DMS 273 treated with DMSO at 0.1 percent for 48 hours (cell line): Measurements from ENCODE around the gene GYG2.
A peak's percentile ranks its signal among the peaks of the same experiment; 100 is the strongest.
"Not testable (repeated sequence)": the region's sequence is repeated elsewhere in the genome, so short reads cannot be mapped to it uniquely, and the experiment has no call there.

Experiments
- DNase-seq: peaks from one replicate; lab custom pipeline; 2025; lab: John Stamatoyannopoulos, UW

The GYG2 gene

DNA sequence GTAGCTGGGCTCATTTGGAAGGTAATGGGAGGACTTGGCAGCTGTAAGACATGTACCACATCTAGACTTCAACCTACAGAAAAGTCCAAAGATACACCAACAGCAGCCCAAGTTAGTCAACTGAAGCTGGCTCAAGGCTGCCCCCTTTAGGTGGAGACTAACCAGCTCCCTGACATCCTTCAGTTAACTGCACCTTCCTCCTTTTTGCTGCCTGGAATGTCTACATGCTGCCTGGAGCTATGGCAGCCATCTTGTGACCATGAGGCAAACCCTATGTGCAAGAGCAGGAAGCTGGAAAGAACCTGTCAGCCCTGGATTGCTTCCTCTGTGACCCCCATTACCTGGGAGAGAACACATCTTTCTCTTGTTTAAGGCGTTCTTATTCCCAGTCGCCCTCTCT lies 74.6 kb downstream of the GYG2 start:
- DNase-seq, result no peak

DNA sequence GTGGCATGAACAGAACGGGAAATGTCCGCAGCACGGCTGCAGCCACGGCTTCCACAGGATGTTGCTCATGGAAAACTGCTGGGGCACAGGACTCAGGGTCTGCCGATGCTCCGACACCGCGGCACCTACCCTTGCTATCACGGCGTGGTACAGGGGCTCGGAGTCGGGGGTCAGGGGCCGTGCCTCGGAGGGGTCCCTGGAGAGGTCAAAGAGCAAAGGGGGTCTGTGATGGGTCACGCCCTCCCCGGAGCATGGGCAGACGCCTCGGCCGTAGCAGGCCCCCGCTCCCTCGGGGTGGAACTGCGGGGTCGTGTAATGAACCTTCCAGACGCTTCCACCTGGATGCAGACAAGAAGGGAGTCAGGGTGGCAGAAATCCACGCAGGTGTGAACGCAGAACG lies 78.6 kb downstream of the GYG2 start:
- no peak for DNase-seq

DNA sequence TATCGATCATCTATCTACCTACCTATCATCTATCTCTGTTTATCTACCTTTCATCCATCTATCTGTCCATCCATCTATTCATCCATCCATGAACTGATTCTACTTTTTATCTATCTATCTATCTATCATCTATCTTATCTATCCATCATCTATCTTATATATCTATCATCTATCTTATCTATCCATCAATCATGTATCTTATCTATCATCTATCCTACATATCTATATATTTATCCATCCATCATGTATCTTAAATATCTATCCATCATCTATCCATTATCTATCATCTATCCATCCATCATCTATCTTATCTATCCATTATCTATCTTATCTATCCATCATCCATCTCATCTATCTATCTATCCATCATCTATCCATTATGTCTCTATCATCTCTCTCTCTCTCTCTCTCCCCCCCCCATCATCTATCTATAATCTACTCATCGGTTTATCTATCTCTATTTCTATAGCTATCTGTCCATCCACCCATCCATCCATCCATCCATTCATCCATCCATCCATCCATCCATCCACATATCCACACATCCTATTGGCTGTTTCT lies 79.5 kb downstream of the GYG2 start:
- no peak for DNase-seq

DNA sequence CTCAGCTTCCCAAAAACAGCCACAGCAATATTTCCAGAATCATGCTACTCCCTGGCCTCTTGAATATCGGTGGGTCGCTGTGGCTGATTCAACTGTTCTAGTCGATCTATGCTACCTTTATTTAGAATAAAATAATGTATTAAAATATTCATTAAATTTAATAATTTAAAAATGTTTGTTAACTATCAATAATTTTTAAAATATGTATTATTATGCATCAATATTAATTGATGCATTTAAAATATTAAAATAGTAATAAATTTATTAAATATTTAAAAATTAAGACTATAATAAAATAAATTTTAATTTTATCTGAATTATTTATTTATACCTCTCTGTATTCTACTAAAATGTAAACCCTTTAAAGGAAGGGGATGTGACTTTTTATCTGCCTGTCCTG lies 81.4 kb downstream of the GYG2 start:
- DNase-seq, result no peak

DNA sequence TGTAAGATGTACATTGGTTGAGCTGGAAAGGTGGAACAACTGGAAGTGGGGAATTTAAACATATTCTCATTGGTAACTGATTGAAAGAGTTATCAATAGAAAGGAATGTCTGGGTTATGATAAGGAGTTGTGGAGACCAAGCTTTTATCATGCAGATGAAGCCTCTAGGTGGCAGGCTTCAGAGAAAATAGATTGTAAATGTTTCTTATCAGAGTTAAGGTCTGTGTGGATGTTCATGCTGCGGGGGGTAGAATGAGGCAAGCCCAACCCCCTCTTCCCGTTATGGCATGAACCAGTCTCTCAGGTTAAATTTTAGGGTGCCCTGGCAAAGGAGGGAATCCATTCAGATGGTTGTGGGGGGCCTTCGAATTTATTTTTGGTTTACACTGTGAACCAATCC lies 84.4 kb downstream of the GYG2 start:
- DNase-seq, result no peak

DNA sequence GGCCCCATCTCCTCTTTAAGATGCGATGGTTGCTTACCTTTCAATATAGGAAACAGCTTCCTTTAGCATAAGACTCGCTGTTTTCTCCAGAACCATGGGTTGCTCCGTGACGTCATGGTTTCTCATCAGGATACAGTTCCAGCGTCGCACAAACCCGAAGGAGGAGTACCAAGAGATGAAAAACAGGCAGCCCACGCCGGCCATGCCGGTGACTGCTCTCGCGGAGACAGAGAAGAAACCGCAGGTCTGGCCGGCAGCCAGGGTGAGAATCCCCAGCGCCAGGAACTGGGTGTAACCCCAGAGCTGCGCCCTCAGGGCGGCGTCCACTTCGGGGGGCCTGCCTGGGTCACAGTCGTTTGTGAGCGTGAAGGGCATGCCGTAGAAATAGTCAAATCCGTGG lies 89.0 kb downstream of the GYG2 start:
- no peak for DNase-seq

DNA sequence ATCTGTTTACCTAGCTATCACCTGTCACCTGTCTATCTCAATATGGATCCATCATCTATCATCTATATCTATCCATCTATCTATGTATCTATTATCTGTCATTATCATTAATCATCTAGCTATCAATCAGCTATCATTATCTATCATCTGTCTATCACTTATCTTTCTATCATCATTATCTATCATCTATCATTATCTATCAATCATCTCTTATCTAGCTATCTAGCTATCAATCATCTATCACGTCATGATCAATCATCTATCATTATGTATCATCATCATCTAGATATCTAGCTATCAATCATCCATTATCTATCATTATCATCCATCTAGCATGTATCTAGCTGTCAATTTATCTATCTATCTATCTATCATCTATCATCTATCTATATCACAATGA lies 92.5 kb downstream of the GYG2 start:
- no peak for DNase-seq

DNA sequence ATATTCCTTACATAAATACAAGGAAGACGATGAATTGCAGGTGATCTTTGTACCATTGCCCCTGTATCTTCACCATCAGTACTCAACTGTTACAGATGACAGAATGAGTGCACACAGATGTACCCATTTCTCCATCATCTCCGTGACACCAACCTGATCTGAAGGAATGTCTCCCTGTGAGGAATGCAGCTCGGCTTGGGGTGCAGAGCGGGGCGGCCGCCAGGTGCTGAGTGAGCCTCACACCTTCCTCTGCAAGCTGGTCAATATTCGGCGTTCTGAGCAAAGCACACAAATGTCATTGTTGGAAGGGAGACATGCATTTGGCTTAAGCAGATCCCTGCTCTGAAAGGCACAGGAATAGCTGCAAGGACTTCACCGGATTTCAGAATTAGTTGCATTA lies 93.0 kb downstream of the GYG2 start:
- DNase-seq, result no peak

DNA sequence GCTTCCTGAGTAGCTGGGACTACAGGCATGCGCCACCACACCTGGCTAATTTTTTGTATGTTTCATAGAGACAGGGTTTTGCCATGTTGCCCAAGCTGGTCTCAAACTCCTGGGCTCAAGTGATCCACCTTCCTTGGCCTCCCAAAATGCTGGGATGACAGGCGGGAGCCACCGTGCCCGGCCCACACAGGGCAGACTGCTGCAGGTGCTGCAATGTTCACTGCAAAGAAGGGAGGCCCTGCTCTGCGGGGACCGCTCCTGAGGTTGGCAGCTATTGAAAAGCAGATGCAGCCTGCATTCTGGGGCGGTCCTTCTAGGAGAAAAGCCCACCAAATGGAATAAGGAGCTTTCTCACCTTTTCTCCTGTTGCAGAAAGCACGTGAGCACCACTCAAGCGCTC lies 95.4 kb downstream of the GYG2 start:
- no peak for DNase-seq

DNA sequence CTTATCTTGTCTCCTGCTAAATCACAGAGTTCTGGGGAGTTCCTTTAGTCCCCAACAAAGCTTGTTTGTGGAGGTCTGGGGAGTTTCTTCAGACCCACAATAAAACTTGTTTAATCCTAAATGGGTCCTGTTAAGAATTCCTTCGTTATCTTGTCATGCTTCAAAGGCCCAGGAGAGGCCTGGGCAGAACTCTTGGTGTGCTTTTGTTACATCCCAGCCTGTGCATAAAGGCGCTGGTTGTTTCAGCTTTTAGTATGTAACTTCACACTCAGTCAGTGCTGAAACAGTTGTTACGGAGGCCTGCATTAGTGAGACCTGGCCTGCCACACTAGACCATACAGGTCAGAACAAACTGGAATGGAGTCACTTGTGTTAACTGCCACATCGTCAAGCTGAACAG lies 97.5 kb downstream of the GYG2 start:
- not testable (repeated sequence) for DNase-seq

DNA sequence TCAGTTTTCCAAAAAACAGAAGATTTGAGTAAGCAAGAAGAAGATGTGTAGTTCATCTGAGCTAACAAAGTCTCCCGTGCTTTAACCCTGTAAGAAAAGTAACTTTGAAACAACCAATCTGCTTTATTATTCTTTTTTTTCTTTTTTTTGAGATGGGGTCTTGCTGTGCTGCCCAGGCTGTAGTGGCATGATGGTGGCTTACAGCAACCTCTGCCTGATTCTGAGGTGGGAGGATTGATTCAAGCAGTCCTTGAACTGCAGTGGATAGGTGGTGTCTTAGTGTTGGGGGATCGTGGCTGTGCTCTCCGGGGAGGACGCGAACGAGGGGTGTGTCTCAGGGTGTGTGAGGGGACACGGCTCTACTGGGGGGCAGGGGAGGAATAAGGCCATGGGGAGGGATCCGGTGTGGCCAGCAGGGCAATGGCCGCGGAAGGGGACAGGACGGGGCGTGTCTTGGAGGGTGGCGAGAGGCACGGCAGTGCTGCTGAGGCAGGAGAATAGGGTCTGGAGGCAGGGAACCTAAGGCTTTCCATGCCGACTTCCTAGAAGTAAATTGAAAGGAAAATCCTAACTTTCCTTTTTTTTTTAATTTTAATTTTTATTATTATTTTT lies 98.0 kb downstream of the GYG2 start:
- DNase-seq, result no peak

DNA sequence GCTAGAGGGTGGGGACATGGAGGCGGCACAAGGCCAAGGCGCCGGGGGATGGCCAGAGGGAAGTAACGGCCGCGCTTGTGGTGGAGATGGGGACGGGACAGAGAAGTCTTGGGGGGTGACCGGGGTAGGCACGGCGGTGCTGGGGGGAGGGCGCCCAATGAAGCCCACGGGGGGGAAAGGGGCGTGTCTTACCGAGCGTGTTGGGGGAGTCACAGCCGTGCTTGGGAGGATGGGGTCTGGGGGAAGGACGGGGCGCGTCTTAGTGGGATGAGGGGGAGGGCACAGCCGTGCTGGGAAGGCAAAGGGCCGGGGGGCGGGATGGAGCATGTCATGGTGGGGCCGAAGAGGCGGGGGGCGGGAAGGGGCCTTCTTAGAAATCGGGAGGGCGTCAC lies 99.5 kb downstream of the GYG2 start:
- DNase-seq, result no peak

DNA sequence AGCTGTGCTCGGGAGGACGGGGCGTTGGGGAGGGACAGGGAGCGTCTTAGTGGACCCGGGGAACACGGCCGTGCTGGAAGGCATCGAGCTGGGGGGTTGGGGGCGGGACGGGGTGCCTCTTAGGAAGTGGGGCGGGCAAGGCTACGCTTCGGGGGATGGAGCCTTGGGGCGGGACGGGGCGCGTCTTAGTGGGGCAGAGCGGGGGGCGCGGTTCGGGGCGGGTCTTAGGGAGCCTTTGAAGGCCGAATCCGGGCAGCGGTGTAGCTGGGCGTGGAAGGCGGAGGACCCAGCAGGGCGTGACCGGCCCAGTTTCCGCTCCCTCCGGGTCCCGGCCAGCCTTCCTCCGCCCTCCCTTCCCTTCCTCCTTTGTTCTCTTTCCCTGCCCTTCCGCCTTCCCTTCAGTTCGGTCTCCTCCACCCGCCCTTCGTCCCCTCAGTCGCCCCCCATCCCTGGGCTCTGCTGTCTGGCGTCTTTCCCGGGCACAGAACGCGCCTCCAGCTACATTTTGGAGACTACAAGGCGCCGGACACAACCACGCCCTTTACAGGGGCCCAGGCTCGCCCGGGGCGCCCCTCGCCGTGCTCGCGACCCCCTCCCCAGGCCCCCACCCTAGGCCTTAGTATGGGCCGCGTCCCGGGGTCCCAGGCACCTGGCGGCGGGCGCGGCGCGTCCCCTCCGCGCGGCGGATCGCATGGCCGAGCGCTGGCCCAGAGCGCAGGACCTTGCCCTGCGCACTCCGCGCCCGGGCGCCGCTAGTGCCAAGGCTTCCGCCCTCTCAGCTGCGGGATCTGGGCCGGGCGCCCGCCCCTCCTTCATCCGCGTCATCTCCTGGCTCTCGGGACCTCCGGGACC lies 100.1 kb downstream of the GYG2 start, which contains the start of gene ARSD:
TSS of gene ARSD (minus strand) at position 757 of the 852 bp plus-strand sequence. CDS start at position 693, 64 bp downstream.
- DNase-seq, result peak; percentile 6

DNA sequence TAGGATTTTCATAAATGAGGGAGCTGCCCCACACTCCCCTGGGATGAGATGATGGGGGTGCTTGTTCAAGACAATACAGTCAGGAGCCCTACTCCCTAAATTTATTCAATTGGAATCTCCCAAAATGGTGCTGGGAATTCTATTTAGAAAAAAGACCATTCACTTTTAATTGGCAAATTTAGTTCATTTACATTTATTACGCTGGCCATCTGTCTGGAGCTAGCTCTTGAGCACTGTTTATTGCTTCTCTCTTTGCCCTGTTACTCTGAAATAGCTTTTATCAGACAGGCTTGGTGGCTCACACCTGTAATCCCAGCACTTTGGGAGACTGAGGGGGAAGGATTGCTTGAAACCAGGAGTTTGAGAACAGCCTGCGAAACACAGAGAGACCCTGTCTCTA lies 102.4 kb downstream of the GYG2 start:
- DNase-seq, result no peak

DNA sequence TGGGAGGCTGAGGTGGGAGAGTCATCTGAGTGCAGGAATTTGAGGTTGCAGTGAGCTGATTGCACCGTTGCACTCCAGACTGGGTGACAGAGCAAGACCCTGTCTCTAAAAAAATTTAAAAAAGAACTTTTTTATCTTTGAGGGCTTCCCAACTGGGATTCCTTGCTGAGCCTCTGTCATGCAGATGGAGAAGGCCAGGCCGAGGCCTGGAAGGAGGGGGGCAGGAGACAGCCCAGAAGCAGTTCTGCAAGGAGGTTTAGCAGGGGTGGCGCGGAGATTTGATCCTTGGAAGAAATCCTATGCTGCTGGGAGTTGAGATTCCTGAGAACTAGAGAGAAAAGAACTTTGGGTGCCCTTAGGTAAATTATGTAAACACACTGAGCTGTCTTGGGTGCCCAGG lies 102.9 kb downstream of the GYG2 start:
- no peak for DNase-seq
